Measurements from ENCODE around the gene CAGE1. TPM values are rescaled to one million over a fixed set of nuclear protein-coding genes. Genes with fewer than 3 reads are reported as not detected.
A peak's percentile ranks its signal among the peaks of the same experiment; 100 is the strongest.
"Not testable (repeated sequence)": the region's sequence is repeated elsewhere in the genome, so short reads cannot be mapped to it uniquely, and the experiment has no call there.

The CAGE1 gene
- total and polyA plus RNA-seq, 8 donors: 0.08 to 0.16 (median 0.10) TPM; not detected in 4

GRCh38 chr6:7323074-7323473 lies 66.5 kb downstream of the CAGE1 start:
- no peak for TF ChIP-seq CTCF (IDR thresholded peaks at IDR 0.05)
- no peak for ATAC-seq
- Histone ChIP-seq H3K4me1 (peaks cover 0 to 16% of the 10 kb centered on the region in 2 donors), H3K9me3 (no peaks in the 10 kb centered on the region), H3K27me3 (no peaks in the 10 kb centered on the region), H3K27ac (no peak overlapping the region), H3K4me3 (no peak overlapping the region), H3K36me3 (no peaks in the 10 kb centered on the region)
- intact Hi-C loops (cut with DNase I): no loop called here
- no peak for DNase-seq

- ATAC-seq; DNase-seq; H3K4me3 ChIP-seq; H3K36me3 ChIP-seq; H3K27me3 ChIP-seq; H3K9me3 ChIP-seq; H3K27ac ChIP-seq; intact Hi-C loops (cut with DNase I): not testable (repeated sequence)
- H3K4me1 ChIP-seq: peaks cover 0 to 15% of the 10 kb centered on the region in 2 donors
Measured at GRCh38 chr6:7321866-7322265, 67.7 kb downstream of the CAGE1 start.

GRCh38 chr6:7319406-7319805 lies 70.1 kb downstream of the CAGE1 start:
- intact Hi-C loops (cut with DNase I); H3K4me1 ChIP-seq; ATAC-seq; H3K4me3 ChIP-seq; H3K27me3 ChIP-seq; H3K36me3 ChIP-seq; DNase-seq; H3K27ac ChIP-seq; H3K9me3 ChIP-seq: not testable (repeated sequence)

- Histone ChIP-seq H3K27ac (no peak overlapping the region), H3K36me3 (no peaks in the 10 kb centered on the region), H3K27me3 (no peaks in the 10 kb centered on the region), H3K4me3 (no peak overlapping the region), H3K4me1 (peaks cover 7 to 9% of the 10 kb centered on the region in 2 donors), H3K9me3 (no peaks in the 10 kb centered on the region)
- DNase-seq (no peak), ATAC-seq (no peak)
- no peak for TF ChIP-seq CTCF (IDR thresholded peaks at IDR 0.05)
- intact Hi-C loops (cut with DNase I): no loop called here
Measured at GRCh38 chr6:7317538-7317937, 72.0 kb downstream of the CAGE1 start.

- intact Hi-C loops (cut with DNase I): no loop called here
- no peak for TF ChIP-seq CTCF (IDR thresholded peaks at IDR 0.05)
- Histone ChIP-seq H3K4me1 (peaks cover 7 to 11% of the 10 kb centered on the region in 2 donors), H3K4me3 (no peak overlapping the region), H3K9me3 (no peaks in the 10 kb centered on the region), H3K27ac (no peak overlapping the region), H3K27me3 (no peaks in the 10 kb centered on the region), H3K36me3 (no peaks in the 10 kb centered on the region)
- ATAC-seq (no peak), DNase-seq (no peak)
Measured at GRCh38 chr6:7316658-7317533, 72.6 kb downstream of the CAGE1 start.

- DNase-seq (no peak), ATAC-seq (no peak)
- no peaks in the 10 kb centered on the region for H3K9me3 ChIP-seq
- no peaks in the 10 kb centered on the region for H3K36me3 ChIP-seq
- TF ChIP-seq CTCF (IDR thresholded peaks at IDR 0.05): no peak
- no peaks in the 10 kb centered on the region for H3K27me3 ChIP-seq
- H3K27ac ChIP-seq: no peak overlapping the region
- H3K4me1 ChIP-seq: peaks cover 7 to 20% of the 10 kb centered on the region in 2 donors
- no peak overlapping the region for H3K4me3 ChIP-seq
- intact Hi-C loops (cut with DNase I): no loop called here
Measured at GRCh38 chr6:7315948-7316365, 73.6 kb downstream of the CAGE1 start.

- H3K9me3 ChIP-seq; H3K36me3 ChIP-seq; intact Hi-C loops (cut with DNase I); H3K4me3 ChIP-seq; H3K27me3 ChIP-seq; H3K27ac ChIP-seq; ATAC-seq: not testable (repeated sequence)
- peaks cover 7 to 27% of the 10 kb centered on the region in 2 donors for H3K4me1 ChIP-seq
- peak in 1 of 4 donors; percentile 79 for DNase-seq
Measured at GRCh38 chr6:7315087-7315947, 74.2 kb downstream of the CAGE1 start.
